ENCODE results near the gene LDLRAD4. TPM values are rescaled to one million over a fixed set of nuclear protein-coding genes. Genes with fewer than 3 reads are reported as not detected.

The LDLRAD4 gene
- total RNA-seq, 1 donor from 2014 or later = 1.4 TPM

DNA sequence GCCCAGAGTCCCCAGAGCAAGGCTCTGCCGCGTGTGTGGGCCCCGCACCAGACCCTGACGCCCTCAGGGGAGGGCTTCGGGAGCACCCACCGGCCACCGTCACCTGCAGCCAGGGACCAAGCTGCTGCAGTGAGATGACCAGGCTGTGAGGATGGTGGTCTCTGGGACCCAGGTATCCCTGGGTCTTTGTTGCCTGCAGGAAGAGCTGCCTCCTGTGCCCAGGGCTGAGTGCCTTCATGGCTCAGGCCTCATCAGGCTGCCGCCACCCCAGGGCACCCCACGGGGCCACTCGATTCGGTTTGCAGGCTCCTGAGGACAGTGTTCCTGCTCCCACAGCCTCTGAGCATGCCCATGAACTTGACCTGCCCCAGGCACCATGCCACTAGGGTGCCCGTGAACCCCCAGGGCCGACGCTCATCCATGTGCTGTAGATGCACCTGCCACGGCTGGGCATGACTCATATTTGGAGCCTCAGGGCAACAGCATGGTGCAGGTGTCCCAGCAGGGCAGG is 398.0 kb downstream of the LDLRAD4 start:
- Mint-ChIP-seq H3K36me3 (ENCODE audit: low read depth) (no peaks in the 10 kb centered on the region), H3K4me1 (peaks cover 15% of the 10 kb centered on the region), H3K4me3 (no peak overlapping the region), H3K27ac (ENCODE audit: unreplicated experiment) (no peak overlapping the region), H3K9me3 (no peaks in the 10 kb centered on the region), H3K27me3 (ENCODE audit: low read depth) (peaks cover 24% of the 10 kb centered on the region)
- no peak for DNase-seq (ENCODE audit: low read depth, low spot score)
- TF ChIP-seq, protein P1, sequence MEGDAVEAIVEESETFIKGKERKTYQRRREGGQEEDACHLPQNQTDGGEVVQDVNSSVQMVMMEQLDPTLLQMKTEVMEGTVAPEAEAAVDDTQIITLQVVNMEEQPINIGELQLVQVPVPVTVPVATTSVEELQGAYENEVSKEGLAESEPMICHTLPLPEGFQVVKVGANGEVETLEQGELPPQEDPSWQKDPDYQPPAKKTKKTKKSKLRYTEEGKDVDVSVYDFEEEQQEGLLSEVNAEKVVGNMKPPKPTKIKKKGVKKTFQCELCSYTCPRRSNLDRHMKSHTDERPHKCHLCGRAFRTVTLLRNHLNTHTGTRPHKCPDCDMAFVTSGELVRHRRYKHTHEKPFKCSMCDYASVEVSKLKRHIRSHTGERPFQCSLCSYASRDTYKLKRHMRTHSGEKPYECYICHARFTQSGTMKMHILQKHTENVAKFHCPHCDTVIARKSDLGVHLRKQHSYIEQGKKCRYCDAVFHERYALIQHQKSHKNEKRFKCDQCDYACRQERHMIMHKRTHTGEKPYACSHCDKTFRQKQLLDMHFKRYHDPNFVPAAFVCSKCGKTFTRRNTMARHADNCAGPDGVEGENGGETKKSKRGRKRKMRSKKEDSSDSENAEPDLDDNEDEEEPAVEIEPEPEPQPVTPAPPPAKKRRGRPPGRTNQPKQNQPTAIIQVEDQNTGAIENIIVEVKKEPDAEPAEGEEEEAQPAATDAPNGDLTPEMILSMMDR (conservative IDR thresholded peaks at IDR 0.05) = no peak

DNA sequence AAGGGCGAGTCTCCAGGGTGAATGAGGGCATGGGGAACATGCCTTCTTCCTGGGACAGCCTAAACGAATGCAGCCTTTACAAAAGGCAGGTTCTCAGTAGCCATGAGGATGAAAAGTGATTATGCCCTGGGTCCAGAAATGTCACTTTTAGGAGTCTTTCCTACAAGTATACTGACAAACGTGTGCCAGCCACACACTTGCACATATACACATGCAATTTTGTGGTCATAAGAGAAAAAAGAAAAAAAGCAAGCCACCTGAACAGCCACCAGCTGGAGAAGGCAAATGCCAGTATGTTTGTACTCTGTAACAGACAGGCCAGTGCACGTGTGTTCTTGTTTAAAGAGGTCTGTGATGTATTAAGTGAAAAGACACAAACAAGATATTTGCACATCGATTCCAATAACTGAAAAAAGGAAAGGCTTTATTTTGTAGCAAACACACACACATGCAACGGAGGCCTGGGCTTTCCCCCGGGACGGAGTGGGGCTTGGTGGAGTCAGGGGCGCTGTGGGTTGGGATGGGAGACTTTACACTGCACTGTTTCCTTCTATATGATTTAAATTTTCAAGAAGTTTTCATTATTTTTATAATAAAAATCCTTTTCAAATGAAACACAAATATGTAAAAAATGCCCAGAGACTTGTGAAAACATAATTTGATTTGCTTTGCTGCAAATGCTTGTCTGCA is 399.4 kb downstream of the LDLRAD4 start:
- Mint-ChIP-seq H3K36me3 (ENCODE audit: low read depth) (no peaks in the 10 kb centered on the region), H3K4me1 (peaks cover 9% of the 10 kb centered on the region), H3K27ac (ENCODE audit: unreplicated experiment) (no peak overlapping the region), H3K4me3 (no peak overlapping the region), H3K9me3 (no peaks in the 10 kb centered on the region), H3K27me3 (ENCODE audit: low read depth) (peaks cover 10% of the 10 kb centered on the region)
- TF ChIP-seq, protein P1 (conservative IDR thresholded peaks at IDR 0.05) = no peak
- no peak for DNase-seq (ENCODE audit: low read depth, low spot score)

DNA sequence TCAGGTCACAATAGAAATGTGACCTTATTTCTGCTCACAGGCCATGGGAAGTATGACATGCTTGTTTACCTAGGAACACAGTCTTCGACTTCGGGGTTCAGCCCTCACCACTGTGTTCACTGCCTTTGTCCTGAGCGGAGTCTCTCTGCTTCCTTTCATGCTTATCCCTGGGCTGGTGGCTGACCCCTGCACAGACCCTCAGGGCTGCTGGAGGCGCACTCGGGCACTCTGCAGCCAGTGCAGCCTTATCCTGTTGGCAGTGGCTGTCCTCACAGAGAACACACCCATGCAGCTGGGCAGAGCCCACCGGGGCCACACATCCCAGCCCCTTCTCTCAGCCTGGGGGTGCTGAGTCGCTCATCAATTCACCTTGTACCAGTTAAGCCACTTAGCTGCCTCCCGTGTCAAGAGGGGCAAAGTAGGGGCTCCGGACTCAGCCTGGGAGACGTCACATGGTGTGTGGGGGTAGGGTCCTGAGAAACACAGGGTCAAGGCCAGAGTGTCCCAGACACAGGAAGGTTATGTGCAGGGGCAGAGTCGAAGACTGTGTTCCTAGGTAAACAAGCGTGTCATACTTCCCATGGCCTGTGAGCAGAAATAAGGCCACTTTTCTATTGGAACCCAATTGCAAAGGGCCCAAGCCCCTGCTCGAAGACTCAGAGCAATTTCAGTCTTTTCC is 400.3 kb downstream of the LDLRAD4 start:
- Mint-ChIP-seq H3K27me3 (ENCODE audit: low read depth) (peaks cover 2% of the 10 kb centered on the region), H3K9me3 (no peaks in the 10 kb centered on the region), H3K27ac (ENCODE audit: unreplicated experiment) (no peak overlapping the region), H3K4me1 (peaks cover 9% of the 10 kb centered on the region), H3K36me3 (ENCODE audit: low read depth) (no peaks in the 10 kb centered on the region), H3K4me3 (no peak overlapping the region)
- TF ChIP-seq, protein P1 (conservative IDR thresholded peaks at IDR 0.05) = no peak
- DNase-seq (ENCODE audit: low read depth, low spot score) = no peak

DNA sequence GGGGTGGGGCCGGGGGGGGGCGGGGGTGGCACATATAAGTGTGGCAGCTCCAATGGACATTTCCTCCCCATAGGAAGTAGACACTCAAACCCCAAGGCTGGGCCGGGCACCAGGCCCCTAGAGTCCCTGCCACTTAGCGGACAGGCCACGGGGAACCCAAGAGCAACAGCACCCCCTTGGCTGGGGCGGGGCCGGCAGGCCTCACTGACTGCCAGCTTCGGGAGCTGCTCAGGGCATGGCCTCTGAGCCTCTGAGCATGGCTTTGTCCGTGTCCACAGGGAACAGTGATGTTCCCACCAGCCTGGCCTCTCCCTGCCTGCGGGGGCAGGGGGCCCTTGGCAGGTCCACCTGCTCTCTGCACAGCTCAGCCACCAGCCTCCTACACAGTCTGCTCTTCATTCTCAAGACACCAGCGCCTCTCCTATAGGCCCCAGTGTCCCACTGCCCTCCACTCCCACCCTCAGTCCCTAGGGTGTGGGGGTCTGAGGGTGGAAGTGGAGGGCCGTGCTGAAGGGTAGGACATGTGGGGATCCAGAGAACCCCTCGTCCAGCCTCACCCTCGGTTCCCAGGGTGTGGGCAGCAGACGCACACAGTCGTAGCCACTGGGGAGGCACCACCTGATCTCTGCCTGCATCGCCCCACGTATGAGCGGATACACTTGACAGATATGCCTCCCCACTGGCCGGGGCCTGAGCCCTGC is 401.1 kb downstream of the LDLRAD4 start:
- DNase-seq (ENCODE audit: low read depth, low spot score) = no peak
- no peak overlapping the region for H3K27ac Mint-ChIP-seq (ENCODE audit: unreplicated experiment)
- H3K36me3 Mint-ChIP-seq (ENCODE audit: low read depth) = no peaks in the 10 kb centered on the region
- no peaks in the 10 kb centered on the region for H3K9me3 Mint-ChIP-seq
- no peak overlapping the region for H3K4me3 Mint-ChIP-seq
- H3K4me1 Mint-ChIP-seq = peaks cover 9% of the 10 kb centered on the region
- H3K27me3 Mint-ChIP-seq (ENCODE audit: low read depth) = peaks cover 2% of the 10 kb centered on the region
- TF ChIP-seq, protein P1 (conservative IDR thresholded peaks at IDR 0.05) = no peak

DNA sequence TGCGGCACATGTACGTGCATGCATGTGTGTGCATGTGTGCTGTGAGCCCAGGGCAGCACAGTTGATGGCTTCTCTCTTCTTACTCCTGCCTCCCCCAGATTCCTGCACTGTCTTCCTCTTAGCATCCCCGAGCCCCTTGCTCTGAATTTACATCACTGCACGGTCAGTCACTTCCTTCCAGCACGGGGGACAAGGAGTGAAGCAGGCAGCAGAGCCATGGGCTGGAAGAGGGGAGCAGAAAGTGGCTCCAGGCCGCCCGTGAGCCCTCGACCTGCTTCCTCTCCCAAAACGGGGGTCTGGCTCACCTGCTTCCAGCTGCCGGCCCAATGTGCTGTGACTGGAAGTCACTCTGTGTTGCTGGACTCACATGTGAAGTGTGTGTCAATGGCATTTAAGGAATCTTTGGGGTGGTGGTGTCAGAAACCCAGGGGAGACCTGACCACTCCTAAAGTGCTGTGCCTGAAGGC is 401.7 kb downstream of the LDLRAD4 start:
- H3K9me3 Mint-ChIP-seq = no peaks in the 10 kb centered on the region
- DNase-seq (ENCODE audit: low read depth, low spot score) = no peak
- no peaks in the 10 kb centered on the region for H3K36me3 Mint-ChIP-seq (ENCODE audit: low read depth)
- H3K4me1 Mint-ChIP-seq = peaks cover 9% of the 10 kb centered on the region
- H3K27me3 Mint-ChIP-seq (ENCODE audit: low read depth) = no peaks in the 10 kb centered on the region
- H3K4me3 Mint-ChIP-seq = no peak overlapping the region
- TF ChIP-seq, protein P1 (conservative IDR thresholded peaks at IDR 0.05) = no peak
- H3K27ac Mint-ChIP-seq (ENCODE audit: unreplicated experiment) = no peak overlapping the region

Data from neural crest cell (in vitro differentiated cells).